DMS53 treated with DMSO at 0.1 percent for 48 hours (cell line): Measurements from ENCODE around the gene S100A7A.
"Not testable (repeated sequence)": the region's sequence is repeated elsewhere in the genome, so short reads cannot be mapped to it uniquely, and the experiment has no call there.

Source experiments
- DNase-seq: peaks from one replicate; lab custom pipeline; 2025; ENCODE audit not compliant: unreplicated experiment; lab: John Stamatoyannopoulos, UW

Gene S100A7A

GRCh38 chr1:153422450-153423068, 6.2 kb downstream of the S100A7A start:
- DNase-seq = no peak

DNA sequence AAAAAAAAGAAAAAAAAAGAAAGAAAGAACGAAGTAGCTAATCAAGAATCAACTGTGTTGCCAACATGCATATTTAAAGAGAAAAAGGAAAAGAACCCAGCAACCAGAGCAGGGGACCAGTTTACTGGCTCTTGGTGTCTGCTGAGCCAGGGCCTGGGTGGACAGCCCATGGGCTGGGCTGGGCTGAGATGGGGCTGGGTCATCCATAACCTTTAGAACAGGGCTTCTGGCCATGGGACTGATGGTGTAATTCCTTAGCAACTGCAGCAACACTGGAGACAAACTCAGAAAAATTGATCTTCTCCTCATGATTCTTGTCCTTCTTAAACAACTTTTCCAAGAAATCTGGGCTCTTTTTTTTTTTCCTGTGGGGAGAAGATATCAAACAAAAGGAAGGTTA, 10.5 kb downstream of the S100A7A start:
- DNase-seq = no peak

- no peak for DNase-seq
These were observed 11.8 kb downstream of the S100A7A start for GRCh38 chr1:153428073-153428638.

DNA sequence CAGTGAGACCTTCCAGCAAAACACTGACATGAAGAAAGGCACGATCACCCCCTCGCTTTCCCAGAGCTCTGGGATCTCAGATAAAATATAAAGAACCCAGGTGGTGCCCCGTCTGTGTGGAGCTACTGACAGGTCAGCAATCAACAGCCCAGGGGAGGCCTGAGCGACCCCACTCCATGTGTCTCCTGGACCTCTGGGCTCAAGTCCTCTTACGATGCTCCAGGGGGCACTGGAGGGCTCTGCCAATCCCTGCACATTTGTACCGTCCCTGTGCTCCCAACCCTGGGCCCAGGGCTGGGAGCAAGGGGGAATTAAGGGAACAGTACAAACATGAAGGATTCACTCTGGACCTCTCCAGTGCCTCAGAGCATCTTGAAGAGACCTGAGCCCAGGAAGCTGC, 12.5 kb downstream of the S100A7A start:
- DNase-seq = no peak

DNA sequence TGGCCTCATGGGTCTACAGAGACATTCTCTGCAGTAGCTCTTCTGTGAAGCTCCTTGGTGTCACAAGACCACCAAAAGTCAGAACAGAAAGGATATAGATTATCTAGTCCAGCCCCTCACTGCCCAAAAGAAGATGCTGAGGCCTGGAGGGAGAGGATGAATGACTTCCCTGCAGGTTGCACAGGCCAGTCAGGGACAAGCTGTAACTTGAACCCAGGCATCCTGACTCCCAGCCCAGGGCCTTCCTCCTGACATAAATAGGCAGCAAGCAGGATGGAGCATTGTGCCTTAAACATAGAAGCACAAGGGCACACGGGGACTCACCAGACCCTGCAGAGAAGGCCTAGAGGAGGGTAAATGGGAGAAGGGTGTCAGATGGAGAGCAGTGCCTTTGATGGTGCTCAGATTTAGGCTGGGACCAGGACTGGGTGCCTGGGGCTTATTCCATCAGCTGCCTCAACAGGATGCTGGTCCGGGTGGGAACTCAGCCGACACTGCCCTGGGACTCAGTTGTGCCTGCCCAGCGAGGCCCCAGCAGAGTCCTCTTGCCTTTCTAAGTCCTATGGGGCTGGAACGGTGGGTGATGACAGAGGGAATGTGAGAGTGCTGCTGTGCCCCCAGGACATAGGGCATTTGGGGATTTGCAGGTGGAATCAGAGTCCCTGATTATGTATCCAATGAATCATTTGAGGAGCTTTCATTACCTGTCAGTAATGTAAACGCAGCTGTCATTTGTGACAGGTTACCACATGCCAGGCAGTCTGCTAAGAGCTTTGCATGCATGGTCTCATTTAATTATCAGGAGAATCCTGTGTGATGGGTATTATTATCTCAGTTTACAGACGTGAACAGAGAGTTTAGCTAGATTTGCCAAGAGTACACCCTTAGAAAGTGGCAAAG, 13.2 kb downstream of the S100A7A start:
- no peak for DNase-seq

DNA sequence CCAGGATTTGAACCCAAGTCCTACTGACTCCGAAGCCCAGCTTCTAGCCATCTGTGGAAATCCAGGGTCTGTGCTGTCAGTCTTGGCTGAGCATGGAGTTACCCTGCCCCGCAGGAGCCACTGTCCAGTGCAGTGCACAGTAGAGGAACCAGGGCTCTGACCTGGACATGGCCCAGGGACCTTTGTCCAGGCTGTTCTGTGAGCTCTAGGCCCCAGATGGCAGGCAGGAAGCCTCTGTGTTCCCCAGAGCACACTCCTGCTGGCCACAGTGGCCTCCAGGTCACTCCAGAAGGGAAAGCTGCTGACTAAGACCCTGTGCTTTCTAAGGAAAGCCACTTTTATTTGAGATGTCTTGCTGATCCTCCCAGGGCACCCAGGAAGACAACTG, 13.8 kb downstream of the S100A7A start:
- DNase-seq = no peak

- no peak for DNase-seq
These were observed 14.2 kb downstream of the S100A7A start for GRCh38 chr1:153430561-153430960.

DNA sequence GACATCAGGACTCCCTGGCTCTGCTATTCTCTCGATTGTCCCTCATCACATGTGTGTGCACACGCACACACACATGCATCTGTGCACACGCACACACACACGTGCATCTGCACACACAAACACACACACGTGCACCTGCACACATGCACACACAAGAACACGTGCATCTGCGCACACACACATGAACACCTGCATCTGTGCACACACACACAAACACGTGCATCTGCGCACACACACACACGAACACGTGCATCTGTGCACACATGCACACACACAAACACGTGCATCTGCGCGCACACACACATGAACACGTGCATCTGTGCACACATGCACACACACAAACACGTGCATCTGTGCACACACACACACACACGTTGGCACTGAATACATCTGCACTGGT, 14.7 kb downstream of the S100A7A start:
- no peak for DNase-seq

- no peak for DNase-seq
These were observed 15.1 kb downstream of the S100A7A start for GRCh38 chr1:153431427-153431826.

- DNase-seq = no peak
These were observed 15.6 kb downstream of the S100A7A start for GRCh38 chr1:153431928-153432327.

DNA sequence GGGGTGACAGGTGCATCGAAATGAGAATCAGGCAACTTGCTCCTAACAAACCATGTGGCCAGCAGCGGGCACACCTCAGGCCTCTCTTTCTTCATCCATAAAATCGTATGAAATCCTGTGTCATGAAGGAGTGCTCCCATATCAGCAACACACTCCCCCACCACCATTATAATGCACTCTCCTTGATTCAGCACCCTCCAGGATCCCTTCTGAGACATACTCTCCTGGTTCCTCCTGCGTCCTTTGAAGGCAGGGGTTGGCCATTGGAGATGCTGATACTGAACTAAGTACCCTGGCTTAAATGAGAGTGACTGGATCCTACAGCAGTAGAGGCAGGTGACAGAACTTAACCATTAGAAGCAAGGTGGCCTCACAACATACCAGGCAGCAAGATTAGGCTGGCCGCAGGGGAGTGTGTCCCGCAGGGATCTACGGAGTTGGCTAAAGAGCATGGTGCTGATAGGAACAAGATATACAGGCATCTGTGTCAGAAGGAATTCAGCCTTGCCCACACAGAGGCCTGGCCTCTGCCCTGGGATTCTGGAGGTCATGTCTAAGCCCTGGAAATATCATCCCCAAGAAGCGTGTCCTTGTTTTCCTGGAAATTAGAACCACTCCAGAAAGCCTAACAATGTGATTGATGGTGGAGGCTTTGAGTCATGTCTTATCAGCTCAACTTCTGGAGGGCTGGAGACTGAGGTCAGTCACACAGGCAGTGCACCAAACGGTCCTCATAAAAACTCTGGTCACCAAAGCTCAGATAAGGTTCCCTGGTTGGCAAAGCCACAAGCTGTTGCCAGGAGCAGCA, 16.8 kb downstream of the S100A7A start:
- no peak for DNase-seq

- no peak for DNase-seq
These were observed 18.6 kb downstream of the S100A7A start for GRCh38 chr1:153434746-153435455.

- no peak for DNase-seq
These were observed 20.9 kb downstream of the S100A7A start for GRCh38 chr1:153437236-153437635.

DNA sequence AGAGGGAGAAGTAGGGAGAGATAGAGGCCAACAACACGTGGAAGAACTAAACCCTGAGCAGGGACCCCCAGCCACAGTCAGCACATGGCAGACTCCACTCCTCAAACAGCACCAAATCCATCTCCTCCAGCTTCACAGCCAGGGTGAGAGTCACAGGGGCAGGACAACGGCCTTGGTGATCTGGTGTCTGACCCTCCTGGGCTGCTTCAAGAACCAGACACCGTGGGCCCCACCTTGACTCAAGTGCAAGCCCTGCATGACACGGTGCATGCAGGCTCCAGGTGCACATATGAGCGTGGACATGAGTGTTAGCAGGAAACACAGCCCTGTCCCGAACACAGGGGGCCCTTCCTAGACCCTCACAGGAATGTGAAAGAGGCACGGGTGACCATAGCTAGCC, 22.3 kb downstream of the S100A7A start:
- no peak for DNase-seq

DNA sequence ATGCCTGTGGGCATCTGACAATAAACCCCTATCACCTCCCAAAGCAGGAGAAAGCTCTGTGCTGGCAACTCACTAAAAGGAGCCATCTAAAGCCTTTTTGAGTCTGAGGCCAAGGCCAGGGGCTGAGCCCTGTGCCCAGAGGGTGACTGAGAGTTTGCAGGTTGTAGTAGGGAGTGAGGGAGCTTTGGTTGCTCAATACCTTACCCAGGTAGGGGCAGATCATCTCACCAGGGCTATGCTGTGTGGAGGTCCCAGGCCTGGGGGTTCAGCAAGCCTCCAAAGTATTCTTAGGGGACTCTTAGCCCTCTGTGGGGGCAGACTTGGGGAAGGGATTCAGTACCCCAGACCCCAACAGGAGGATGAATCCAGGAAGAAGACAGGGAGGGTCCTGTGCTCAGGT, 23.0 kb downstream of the S100A7A start:
- no peak for DNase-seq

DNA sequence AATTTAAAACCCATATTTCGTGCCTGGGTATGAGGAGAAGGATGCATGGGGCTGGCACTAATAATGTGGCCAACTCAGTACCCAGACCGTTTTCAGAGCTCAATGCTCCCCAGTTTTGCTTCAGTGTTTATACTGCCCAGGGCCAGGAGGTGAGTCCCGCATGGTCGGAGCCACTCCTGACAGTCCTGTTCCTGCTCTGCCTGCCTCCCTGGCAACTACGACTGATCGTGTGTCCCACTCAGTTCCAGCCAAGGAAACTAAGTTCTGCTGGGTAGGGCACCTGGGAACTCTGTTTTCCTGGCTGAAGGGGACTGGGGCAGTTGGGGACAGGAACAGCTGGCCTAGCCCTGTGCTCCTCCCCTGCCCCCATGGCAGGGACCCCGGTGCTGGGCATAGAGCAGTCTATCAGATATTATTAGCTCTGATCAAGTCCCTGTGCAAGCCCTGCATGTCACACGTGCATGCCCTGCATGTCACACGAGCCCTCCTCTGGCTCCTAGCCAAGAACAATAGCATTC, 25.0 kb downstream of the S100A7A start:
- no peak for DNase-seq

DNA sequence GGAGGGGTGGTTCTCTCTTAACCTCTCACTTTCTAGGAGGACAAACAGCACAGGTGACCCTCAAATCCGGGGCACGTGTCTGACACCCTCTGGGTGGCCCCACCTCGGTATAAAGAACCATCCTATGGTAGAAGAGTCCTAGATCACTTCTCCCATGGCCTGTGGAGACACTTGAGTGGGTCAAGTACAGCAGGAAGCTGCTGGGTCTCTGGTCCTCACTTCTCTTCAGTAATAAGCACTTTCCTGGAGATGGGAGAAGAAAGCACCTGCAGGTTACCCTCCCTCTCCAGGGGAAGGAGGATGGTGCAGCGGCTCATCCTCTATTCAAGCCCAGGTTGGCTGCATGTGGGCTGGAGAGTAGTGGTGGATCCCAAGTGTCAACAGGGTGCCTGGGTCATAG, 27.2 kb downstream of the S100A7A start:
- no peak for DNase-seq

DNA sequence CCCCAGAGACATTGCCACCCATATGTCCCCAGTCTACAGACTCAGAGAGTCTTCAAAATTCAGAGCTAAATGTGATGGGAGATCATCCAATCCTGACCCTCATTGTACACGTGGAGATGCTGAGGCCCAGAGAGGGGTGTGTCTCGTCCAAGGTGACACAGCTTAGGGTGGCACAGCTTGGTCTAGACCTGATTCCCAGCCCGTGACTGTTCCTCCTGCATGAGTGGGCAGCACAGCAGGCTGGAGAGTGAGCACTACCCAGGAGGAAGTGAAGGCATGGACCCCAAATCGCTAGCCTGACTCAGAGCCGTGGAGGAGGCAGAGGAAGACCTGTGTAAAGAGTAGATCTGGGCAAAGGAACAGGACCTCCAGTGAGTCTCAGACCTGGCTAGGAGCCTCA, 27.8 kb downstream of the S100A7A start:
- DNase-seq = no peak

GRCh38 chr1:153447498-153448170, 31.3 kb downstream of the S100A7A start:
- no peak for DNase-seq

DNA sequence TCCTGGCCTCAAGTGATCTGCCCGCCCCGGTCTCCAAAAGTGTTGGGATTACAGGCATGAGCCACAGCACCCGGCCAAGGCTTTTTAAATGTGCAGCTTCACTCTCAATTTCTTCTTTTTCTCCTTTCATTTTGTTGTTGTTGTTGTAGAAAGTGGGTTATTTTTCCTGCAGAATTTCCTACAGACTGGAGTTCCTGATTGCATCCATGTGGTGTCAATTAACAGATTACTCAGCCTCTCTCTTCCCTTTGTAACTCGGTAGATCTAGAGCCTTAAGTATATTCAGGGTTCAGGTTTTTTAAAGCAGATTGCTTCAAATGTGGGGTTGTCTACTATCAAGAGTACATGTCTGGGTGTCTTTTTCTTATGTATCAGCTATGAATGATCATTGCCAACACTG, 32.5 kb downstream of the S100A7A start:
- DNase-seq = not testable (repeated sequence)
